GM10847 (cell line): ENCODE data around the gene COL12A1.

Source experiments
- POLR2A ChIP-seq: IDR thresholded peaks from 2 replicates; pipeline ENCODE4 v1.6.1; 2011; ENCODE audit not compliant: insufficient read length; ENCODE audit errors: extremely low read depth

COL12A1 gene

GRCh38 chr6:75145976-75146375 lies 59.9 kb downstream of the COL12A1 start:
- no peak for TF ChIP-seq POLR2A

DNA sequence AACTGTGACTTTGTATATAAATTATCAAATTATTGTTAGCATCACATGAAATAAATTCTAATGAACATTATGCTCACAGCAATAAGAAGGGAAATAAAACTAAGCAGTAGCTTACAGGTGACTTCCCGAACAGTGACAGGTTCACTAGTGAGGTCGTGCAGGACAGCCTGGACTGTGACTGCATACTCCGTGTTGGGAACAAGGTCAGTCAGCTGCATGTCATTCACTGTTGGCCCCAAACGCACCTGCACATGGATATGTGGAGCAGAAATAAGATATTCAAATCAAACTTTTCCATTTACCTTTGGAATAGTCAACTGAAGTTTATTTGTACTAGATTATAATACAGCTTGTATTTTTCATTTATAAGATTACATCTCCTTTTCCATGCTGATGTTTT lies 60.6 kb downstream of the COL12A1 start:
- TF ChIP-seq POLR2A, result no peak

DNA sequence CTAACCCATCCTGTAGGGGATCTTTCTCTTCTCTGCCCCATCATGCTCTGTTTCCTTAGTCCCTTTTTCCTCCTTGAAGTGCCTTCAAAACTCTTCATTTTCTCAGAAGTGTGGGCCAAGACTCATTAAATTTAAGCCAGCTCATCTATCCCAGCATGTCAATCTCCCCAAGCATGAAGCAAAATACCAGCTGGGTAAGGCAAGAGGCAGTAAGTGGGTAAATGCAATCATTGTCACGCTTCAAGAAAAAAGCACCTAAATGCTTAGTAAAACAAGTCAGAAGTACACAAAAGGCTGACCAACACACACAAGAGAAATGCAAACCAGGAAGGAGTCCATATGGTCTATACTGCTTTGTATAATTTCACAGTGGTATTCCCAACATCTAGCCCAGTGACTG lies 61.5 kb downstream of the COL12A1 start:
- no peak for TF ChIP-seq POLR2A

- no peak for TF ChIP-seq POLR2A
Observed at GRCh38 chr6:75143191-75143590, 62.7 kb downstream of the COL12A1 start.

DNA sequence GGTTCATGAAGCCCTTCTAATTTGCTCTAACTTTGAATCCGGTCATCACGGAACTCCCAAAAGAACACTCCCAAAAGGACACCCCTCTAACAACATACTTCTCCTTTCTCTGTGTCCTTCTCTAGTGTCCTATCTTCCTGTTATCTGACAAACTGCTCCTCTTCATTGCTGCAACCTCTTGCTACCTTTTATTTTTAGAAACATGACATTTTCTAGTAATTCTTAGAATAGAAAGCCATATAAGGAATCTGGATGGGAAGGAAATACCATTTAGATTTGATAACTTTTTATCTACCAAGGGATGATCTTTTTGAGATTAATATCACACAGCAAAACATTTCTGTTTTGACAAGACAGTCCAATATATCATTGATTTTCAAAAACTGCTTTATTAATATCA lies 63.1 kb downstream of the COL12A1 start:
- TF ChIP-seq POLR2A, result no peak

DNA sequence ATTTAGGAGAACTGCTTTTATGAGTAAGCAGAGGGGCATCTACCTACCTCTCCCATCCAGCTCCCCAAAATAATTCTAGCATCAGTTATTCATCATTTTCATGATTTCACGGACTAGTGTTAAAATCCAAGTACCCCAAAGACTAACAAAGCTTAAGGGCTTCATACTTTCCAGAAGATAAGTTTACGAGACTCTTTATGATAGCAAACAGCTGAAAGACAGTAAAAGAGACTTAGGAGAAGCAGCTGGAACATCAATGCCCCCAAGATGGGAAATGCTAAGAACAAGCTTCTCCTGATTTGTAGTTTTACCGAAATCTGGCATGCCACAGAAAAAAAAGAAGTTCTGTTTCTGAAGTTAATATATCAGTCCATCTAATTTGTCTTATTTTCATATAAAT lies 70.0 kb downstream of the COL12A1 start:
- no peak for TF ChIP-seq POLR2A

DNA sequence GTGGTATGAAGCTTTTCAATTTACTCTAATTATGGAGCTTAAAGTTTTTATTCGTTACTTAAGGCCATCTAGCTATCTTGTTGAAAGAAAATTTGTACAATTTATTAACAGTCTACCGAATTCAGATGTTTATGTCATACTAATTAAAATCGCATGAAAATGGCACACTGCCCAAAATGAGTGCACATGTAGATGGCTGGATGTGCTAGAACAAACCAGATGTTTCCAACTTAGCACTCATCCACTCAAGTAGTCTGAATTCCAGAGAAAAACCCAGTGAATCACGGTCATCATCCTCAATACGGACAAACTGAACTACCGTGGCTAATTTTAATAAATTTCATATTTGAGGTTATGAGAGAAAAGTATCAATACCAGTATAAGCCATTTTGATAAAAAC lies 70.4 kb downstream of the COL12A1 start:
- no peak for TF ChIP-seq POLR2A

DNA sequence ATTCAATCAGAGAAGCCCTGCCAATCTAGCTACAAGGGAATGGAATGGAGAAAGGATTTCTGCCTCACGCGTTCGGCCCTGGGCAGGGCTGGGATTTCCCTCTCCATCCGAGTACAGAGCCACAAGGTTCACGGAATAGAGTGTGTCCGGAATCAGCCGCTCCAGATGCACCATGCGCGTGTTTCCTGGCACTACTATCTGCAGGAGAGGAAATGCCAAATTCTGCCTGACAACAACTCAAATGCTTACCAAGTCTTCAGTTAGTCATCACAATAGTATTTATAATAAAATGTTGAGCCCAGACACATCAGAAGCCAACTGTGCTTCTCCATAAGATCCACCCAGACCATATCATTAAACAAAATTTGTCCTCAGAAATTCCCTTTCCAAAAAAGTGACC lies 75.1 kb downstream of the COL12A1 start:
- no peak for TF ChIP-seq POLR2A

GRCh38 chr6:75128878-75129570 lies 76.8 kb downstream of the COL12A1 start:
- TF ChIP-seq POLR2A, result no peak

- no peak for TF ChIP-seq POLR2A
Observed at GRCh38 chr6:75126518-75126917, 79.3 kb downstream of the COL12A1 start.

- no peak for TF ChIP-seq POLR2A
Observed at GRCh38 chr6:75124983-75125382, 80.9 kb downstream of the COL12A1 start.

- TF ChIP-seq POLR2A, result no peak
Observed at GRCh38 chr6:75124085-75124484, 81.8 kb downstream of the COL12A1 start.

DNA sequence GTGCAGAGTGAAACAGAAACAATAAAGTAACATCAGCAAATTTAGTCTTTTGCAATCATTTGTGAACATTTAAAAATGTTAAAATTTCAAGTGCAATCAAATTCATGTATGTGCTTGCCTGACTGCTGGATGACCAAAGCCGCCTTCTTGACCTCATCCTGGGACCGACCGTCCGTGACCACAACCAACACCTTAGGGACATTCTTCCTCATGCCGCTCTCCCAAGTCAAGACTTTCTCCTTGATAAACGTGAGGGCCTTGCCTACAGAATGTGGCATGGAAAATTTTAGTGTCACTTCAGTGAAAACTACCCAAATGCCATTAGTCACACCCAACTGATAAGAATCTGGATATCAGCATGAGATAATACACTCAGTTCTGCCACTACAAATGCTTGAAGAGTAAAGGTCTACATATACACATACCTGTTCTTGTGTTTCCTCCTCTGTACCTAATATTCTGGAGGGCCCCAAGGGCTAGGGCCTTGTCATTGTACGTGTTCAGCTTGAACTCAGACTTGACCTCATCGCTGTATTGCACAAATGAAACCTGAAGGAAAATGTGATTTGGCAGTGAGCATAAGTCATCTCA lies 86.8 kb downstream of the COL12A1 start:
- no peak for TF ChIP-seq POLR2A

DNA sequence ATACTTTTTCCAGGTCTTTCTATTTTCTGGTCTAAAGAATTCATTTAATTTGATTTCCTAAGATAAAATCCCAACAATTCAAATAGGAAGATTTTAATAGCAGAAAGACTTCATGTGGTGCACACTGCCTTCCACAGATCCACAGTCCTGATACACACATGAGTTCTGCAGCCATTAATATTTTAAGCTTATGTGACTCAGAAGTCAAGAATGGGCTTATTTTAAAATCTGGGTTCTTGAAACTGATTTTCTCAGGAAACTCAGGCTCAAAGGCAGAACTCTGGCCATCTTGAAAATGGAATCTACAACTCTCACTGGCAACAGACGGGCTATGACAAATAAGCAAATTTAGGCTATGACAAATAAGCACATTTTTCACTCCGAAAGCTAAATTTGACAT lies 88.2 kb downstream of the COL12A1 start:
- TF ChIP-seq POLR2A, result no peak

- no peak for TF ChIP-seq POLR2A
Observed at GRCh38 chr6:75116946-75117345, 88.9 kb downstream of the COL12A1 start.

GRCh38 chr6:75115481-75115880 lies 90.4 kb downstream of the COL12A1 start:
- TF ChIP-seq POLR2A, result no peak

GRCh38 chr6:75114806-75115205 lies 91.0 kb downstream of the COL12A1 start:
- TF ChIP-seq POLR2A, result no peak
